Trophoblast cell (in vitro differentiated cells and primary cell): ENCODE measurements around the gene EID1.
A peak's percentile ranks its signal among the peaks of the same experiment; 100 is the strongest.
"Not testable (repeated sequence)": the region's sequence is repeated elsewhere in the genome, so short reads cannot be mapped to it uniquely, and the experiment has no call there.

ENCODE experiments used
- DNase-seq, 2 donors: peaks; one replicate each; pipeline ENCODE4 v3.0.0-alpha.2; 2016
- H2AFZ ChIP-seq: 2 replicates; pipeline ENCODE4 v1.6.1; 2013; ENCODE audit warnings: low read length, moderate library complexity, mild to moderate bottlenecking; ENCODE audit not compliant: insufficient read depth, poor library complexity
- H2AK5ac ChIP-seq: 2 replicates; pipeline ENCODE4 v1.6.1; 2013; ENCODE audit warnings: mild to moderate bottlenecking, low read length
- H2BK120ac ChIP-seq: 2 replicates; pipeline ENCODE4 v1.6.1; 2013; ENCODE audit warnings: low read length, mild to moderate bottlenecking, moderate library complexity; ENCODE audit not compliant: insufficient read depth, poor library complexity
- H2BK12ac ChIP-seq: 2 replicates; pipeline ENCODE4 v1.6.1; 2013; ENCODE audit warnings: mild to moderate bottlenecking, low read length, moderate library complexity
- H2BK5ac ChIP-seq: 2 replicates; pipeline ENCODE4 v1.6.1; 2013; ENCODE audit warnings: low read length, low read depth, moderate library complexity, mild to moderate bottlenecking; ENCODE audit not compliant: poor library complexity
- H3K14ac ChIP-seq: 2 replicates; pipeline ENCODE4 v1.6.1; 2013; ENCODE audit warnings: mild to moderate bottlenecking, low read length
- H3K18ac ChIP-seq: 2 replicates; pipeline ENCODE4 v1.6.1; 2013; ENCODE audit warnings: mild to moderate bottlenecking, low read length
- H3K23ac ChIP-seq: 2 replicates; pipeline ENCODE4 v1.6.1; 2013; ENCODE audit warnings: low read length
- H3K27ac ChIP-seq: 2 replicates; pipeline ENCODE4 v1.5.1; 2013; ENCODE audit warnings: low read depth, mild to moderate bottlenecking, inconsistent platforms, low read length, moderate library complexity
- H3K27me3 ChIP-seq: 2 replicates; pipeline ENCODE4 v1.6.1; 2013; ENCODE audit warnings: inconsistent platforms, mild to moderate bottlenecking, low read length, moderate library complexity; ENCODE audit not compliant: insufficient read depth
- H3K36me3 ChIP-seq, 2 experiments: 1 replicate in 1 of 2; 2 replicates in 1 of 2; pipeline ENCODE4 v1.6.1; 2013; ENCODE audit warnings: low read length in 2 of 2, mild to moderate bottlenecking in 2 of 2, moderate library complexity in 1 of 2; ENCODE audit not compliant: insufficient read depth in 2 of 2, control insufficient read depth in 1 of 2
- H3K4ac ChIP-seq: 2 replicates; pipeline ENCODE4 v1.6.1; 2013; ENCODE audit warnings: low read depth, mild to moderate bottlenecking, low read length, moderate library complexity
- H3K4me1 ChIP-seq, 2 experiments: 1 replicate in 1 of 2; 2 replicates in 1 of 2; pipeline ENCODE4 v1.6.1; 2013; ENCODE audit warnings: low read length in 2 of 2, mild to moderate bottlenecking in 2 of 2, moderate library complexity in 1 of 2; ENCODE audit not compliant: insufficient read depth in 2 of 2, control insufficient read depth in 1 of 2
- H3K4me2 ChIP-seq: 2 replicates; pipeline ENCODE4 v1.6.1; 2013; ENCODE audit warnings: inconsistent platforms, mild to moderate bottlenecking, low read length, moderate library complexity
- H3K4me3 ChIP-seq: 2 replicates; pipeline ENCODE4 v1.5.1; 2013; ENCODE audit warnings: mild to moderate bottlenecking, low read depth, low read length, inconsistent platforms
- H3K79me1 ChIP-seq: one replicate; pipeline ENCODE4 v1.6.1; 2013; ENCODE audit warnings: low read length
- H3K79me2 ChIP-seq: 2 replicates; pipeline ENCODE4 v1.6.1; 2013; ENCODE audit warnings: low read length, mild to moderate bottlenecking; ENCODE audit not compliant: control insufficient read depth, insufficient read depth, poor library complexity
- H3K9ac ChIP-seq: 2 replicates; pipeline ENCODE4 v1.6.1; 2013; ENCODE audit warnings: mild to moderate bottlenecking, low read length
- H3K9me3 ChIP-seq: 2 replicates; pipeline ENCODE4 v1.6.1; 2013; ENCODE audit warnings: low read depth, mild to moderate bottlenecking, control low read depth, inconsistent platforms, low read length; ENCODE audit not compliant: insufficient read depth
- H4K12ac ChIP-seq: 2 replicates; pipeline ENCODE4 v1.6.1; 2013; ENCODE audit warnings: low read depth, mild to moderate bottlenecking, low read length, moderate library complexity
- H4K8ac ChIP-seq: 2 replicates; pipeline ENCODE4 v1.6.1; 2013; ENCODE audit warnings: low read depth, mild to moderate bottlenecking, low read length, moderate library complexity
- H4K91ac ChIP-seq: one replicate; pipeline ENCODE4 v1.6.1; 2013; ENCODE audit warnings: low read depth, mild to moderate bottlenecking, low read length, moderate library complexity
- WGBS: extraction: QIAGEN DNeasy Blood & Tissue Kit; methylation state at CpG from one replicate; pipeline ENCODE4 v1.1.7; 2013; ENCODE audit warnings: missing lambda C conversion rate; ENCODE audit not compliant: insufficient read length, insufficient coverage; ENCODE audit errors: extremely low coverage; 5-methylcytosine and 5-hydroxymethylcytosine counted together

Gene EID1

GRCh38 chr15:48850648-48851047, 27.3 kb upstream of the EID1 start:
- H3K4me3 ChIP-seq: no peak overlapping the region
- H2BK120ac ChIP-seq: no peak overlapping the region
- H3K4me1 ChIP-seq: peaks cover 0 to 4% of the 10 kb centered on the region in 2 experiments
- no peak overlapping the region for H3K14ac ChIP-seq
- H4K12ac ChIP-seq: no peak overlapping the region
- DNase-seq: no peak
- no peak overlapping the region for H3K27ac ChIP-seq
- H4K8ac ChIP-seq: no peak overlapping the region
- H3K27me3 ChIP-seq: no peaks in the 10 kb centered on the region
- H3K18ac ChIP-seq: no peak overlapping the region
- no peak overlapping the region for H2AFZ ChIP-seq
- H3K79me1 ChIP-seq: no peaks in the 10 kb centered on the region
- no peak overlapping the region for H3K4ac ChIP-seq
- no peak overlapping the region for H2AK5ac ChIP-seq
- no peaks in the 10 kb centered on the region for H3K79me2 ChIP-seq
- H2BK5ac ChIP-seq: no peak overlapping the region
- H3K9me3 ChIP-seq: no peaks in the 10 kb centered on the region
- WGBS: no CpG with 5 or more reads among the region's 2 CpGs
- no peak overlapping the region for H3K4me2 ChIP-seq
- H3K36me3 ChIP-seq: no peaks in the 10 kb centered on the region
- H2BK12ac ChIP-seq: no peak overlapping the region
- H3K9ac ChIP-seq: no peak overlapping the region
- no peak overlapping the region for H3K23ac ChIP-seq
- no peak overlapping the region for H4K91ac ChIP-seq

- no peak overlapping the region for H2AK5ac ChIP-seq
- no peak overlapping the region for H4K8ac ChIP-seq
- no peak overlapping the region for H3K4ac ChIP-seq
- no peak overlapping the region for H3K18ac ChIP-seq
- no peaks in the 10 kb centered on the region for H3K27me3 ChIP-seq
- H2AFZ ChIP-seq: no peak overlapping the region
- H3K4me3 ChIP-seq: no peak overlapping the region
- DNase-seq: no peak
- H3K79me2 ChIP-seq: no peaks in the 10 kb centered on the region
- H2BK120ac ChIP-seq: no peak overlapping the region
- no peak overlapping the region for H3K27ac ChIP-seq
- H3K79me1 ChIP-seq: no peaks in the 10 kb centered on the region
- no peak overlapping the region for H3K9ac ChIP-seq
- no peak overlapping the region for H4K12ac ChIP-seq
- no peak overlapping the region for H3K23ac ChIP-seq
- H3K36me3 ChIP-seq: no peaks in the 10 kb centered on the region
- H3K14ac ChIP-seq: no peak overlapping the region
- H3K4me1 ChIP-seq: peaks cover 0 to 4% of the 10 kb centered on the region in 2 experiments
- no peak overlapping the region for H2BK5ac ChIP-seq
- no peak overlapping the region for H3K4me2 ChIP-seq
- no peak overlapping the region for H4K91ac ChIP-seq
- H3K9me3 ChIP-seq: no peaks in the 10 kb centered on the region
- no peak overlapping the region for H2BK12ac ChIP-seq
Observed at GRCh38 chr15:48851956-48852355, 26.0 kb upstream of the EID1 start.

- not testable (repeated sequence) for H3K4ac ChIP-seq, DNase-seq, H2BK120ac ChIP-seq
Observed at GRCh38 chr15:48854434-48854833, 23.5 kb upstream of the EID1 start.

GRCh38 chr15:48855501-48856440, 22.2 kb upstream of the EID1 start:
- no peak overlapping the region for H3K14ac ChIP-seq
- no peak overlapping the region for H2BK5ac ChIP-seq
- H2BK12ac ChIP-seq: no peak overlapping the region
- no peak overlapping the region for H3K9ac ChIP-seq
- no peak overlapping the region for H3K23ac ChIP-seq
- H3K79me2 ChIP-seq: no peaks in the 10 kb centered on the region
- H3K79me1 ChIP-seq: no peaks in the 10 kb centered on the region
- H4K12ac ChIP-seq: no peak overlapping the region
- no peak overlapping the region for H3K4me3 ChIP-seq
- H4K8ac ChIP-seq: no peak overlapping the region
- H2BK120ac ChIP-seq: no peak overlapping the region
- peak; percentile 42 to 77 for DNase-seq
- H3K9me3 ChIP-seq: no peaks in the 10 kb centered on the region
- no peak overlapping the region for H3K4me2 ChIP-seq
- no peak overlapping the region for H2AFZ ChIP-seq
- no peak overlapping the region for H2AK5ac ChIP-seq
- H4K91ac ChIP-seq: no peak overlapping the region
- peaks cover 0 to 4% of the 10 kb centered on the region in 2 experiments for H3K4me1 ChIP-seq
- H3K18ac ChIP-seq: no peak overlapping the region
- H3K27me3 ChIP-seq: no peaks in the 10 kb centered on the region
- no peaks in the 10 kb centered on the region for H3K36me3 ChIP-seq
- H3K4ac ChIP-seq: no peak overlapping the region
- H3K27ac ChIP-seq: no peak overlapping the region
- WGBS: no CpG with 5 or more reads among the region's 6 CpGs

More at GRCh38 chr15:48854434-48854833, 23.5 kb upstream of the EID1 start:
- not testable (repeated sequence) for H3K36me3 ChIP-seq, H2BK5ac ChIP-seq, H3K9ac ChIP-seq, H3K4me2 ChIP-seq, H3K9me3 ChIP-seq, H4K91ac ChIP-seq, H2AFZ ChIP-seq, H3K79me2 ChIP-seq, H2BK12ac ChIP-seq, H3K23ac ChIP-seq, H2AK5ac ChIP-seq, H3K27me3 ChIP-seq, H3K4me1 ChIP-seq, H3K27ac ChIP-seq, H3K4me3 ChIP-seq, H4K8ac ChIP-seq, H3K14ac ChIP-seq, H4K12ac ChIP-seq, H3K18ac ChIP-seq, H3K79me1 ChIP-seq
- WGBS: no CpG with 5 or more reads among the region's 3 CpGs
